BLaER1 (cell line): ENCODE data around the gene AKR7A2.
A peak's percentile ranks its signal among the peaks of the same experiment; 100 is the strongest.

ENCODE experiments used
- H3K27ac ChIP-seq: shearing (Covaris generic); formaldehyde crosslinking; 2 replicates; pipeline ENCODE4 v1.8.1; 2022
- H3K27me3 ChIP-seq: shearing (Covaris generic); formaldehyde crosslinking; 2 replicates; pipeline ENCODE4 v1.8.1; 2022
- H3K36me3 ChIP-seq: shearing (Covaris generic); formaldehyde crosslinking; 2 replicates; pipeline ENCODE4 v1.8.1; 2022
- H3K4me1 ChIP-seq: shearing (Covaris generic); formaldehyde crosslinking; 2 replicates; pipeline ENCODE4 v1.8.1; 2022
- H3K4me2 ChIP-seq: shearing (Covaris generic); formaldehyde crosslinking; 2 replicates; pipeline ENCODE4 v1.8.1; 2022
- H3K4me3 ChIP-seq: shearing (Covaris generic); formaldehyde crosslinking; 2 replicates; pipeline ENCODE4 v1.8.1; 2022
- H3K9ac ChIP-seq: shearing (Covaris generic); formaldehyde crosslinking; 2 replicates; pipeline ENCODE4 v1.8.1; 2022
- H3K9me3 ChIP-seq: shearing (Covaris generic); formaldehyde crosslinking; 2 replicates; pipeline ENCODE4 v1.8.1; 2022
- H4K20me1 ChIP-seq: shearing (Covaris generic); formaldehyde crosslinking; 2 replicates; pipeline ENCODE4 v1.8.1; 2022
- Cebpa-rat ChIP-seq: shearing (Covaris generic); IDR thresholded peaks from 2 replicates; pipeline ENCODE4 v1.8.1; 2022

The AKR7A2 gene

DNA sequence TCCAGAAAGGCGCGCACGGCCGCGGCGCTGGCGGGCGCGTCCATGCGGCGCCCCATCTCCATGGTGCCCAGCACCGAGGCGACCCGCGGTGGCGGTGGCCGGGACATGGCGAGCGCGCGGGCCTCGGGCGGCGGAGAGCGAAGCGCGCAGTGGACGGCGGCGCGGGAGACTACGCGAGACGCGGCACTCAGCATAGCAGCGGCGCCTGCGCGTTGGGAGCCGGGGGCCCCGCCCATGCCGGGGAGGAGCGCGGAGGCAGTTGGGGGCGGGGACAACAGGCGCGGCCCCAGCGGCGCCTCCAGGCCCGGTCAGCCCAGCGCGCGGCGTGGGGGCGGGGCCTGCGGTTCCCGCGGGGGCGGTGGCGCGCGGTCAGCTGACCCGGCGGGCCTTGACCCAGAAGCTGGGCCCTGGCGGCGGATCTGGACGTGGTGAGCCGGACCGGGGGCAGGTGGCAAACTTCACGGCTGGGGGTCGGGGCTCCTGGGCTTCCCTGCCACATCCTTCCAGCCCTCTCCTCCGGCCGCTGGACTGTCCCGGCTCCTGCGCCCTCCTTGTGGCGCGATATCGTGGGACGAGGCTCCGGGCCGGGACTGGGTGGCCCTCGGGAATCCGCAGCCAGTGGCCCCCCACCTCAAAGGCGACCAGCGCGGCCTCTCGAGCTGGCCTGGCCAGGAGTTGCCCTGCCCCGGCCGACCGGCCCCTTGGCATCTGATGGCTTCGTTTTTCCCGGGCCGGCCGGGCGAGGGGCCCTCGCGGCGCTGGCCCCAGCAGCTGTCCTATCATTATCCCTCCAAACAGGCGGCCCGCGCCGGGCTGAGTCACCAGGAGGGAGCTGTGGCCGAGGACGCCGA is at the start of gene AKR7A2, which contains the start of gene SLC66A1:
AKR7A2 (minus strand) TSS at position 214 of the 851 bp plus-strand sequence; CDS start at position 194, 20 bp downstream.
SLC66A1 (plus strand) TSS at position 396 of the 851 bp plus-strand sequence. CDS start 5,352 bp downstream, outside the sequence.
- peak within 1 kb of the TSS; percentile 92 for H3K27ac ChIP-seq
- H3K9me3 ChIP-seq = no peaks in the 10 kb centered on the region

DNA sequence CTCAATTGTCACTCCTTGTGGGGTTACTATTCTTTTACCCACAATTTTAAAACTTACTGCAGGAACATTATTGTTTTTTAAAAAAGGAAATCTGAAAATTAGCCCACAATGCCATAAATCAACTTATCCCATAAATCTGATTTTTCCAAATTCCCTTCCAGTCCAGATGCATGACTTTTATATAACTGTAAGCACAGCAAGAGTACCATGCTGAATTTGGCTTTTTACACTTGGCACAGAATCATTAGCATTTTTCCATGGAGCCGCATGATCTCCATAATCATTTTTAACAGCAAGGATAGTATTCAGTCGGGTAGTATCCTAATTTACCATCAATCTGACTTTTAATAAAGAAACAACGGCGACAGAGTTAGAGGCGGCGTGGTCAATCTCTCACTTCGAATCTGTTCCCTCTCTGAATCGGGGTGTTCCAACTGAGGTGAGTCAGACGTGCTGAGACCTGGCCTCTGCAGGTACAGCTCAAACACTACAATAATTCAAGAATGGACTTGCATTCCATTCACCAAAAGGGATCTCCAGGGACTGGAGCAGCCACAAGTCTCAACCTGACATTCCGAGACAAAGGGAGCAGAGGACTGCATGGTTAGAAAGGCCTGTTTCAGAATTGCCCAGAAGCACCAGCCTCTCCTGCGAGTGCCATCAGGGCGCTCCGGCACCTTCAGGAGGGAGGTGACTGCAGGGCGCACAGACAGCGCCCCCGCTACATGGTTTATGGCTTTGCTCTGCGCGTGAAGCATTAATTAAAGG is 49.1 kb upstream of the AKR7A2 start:
- Histone ChIP-seq H3K36me3 (peaks cover 50% of the 10 kb centered on the region), H4K20me1 (peaks cover 84% of the 10 kb centered on the region), H3K27ac (no peak overlapping the region), H3K4me3 (no peak overlapping the region), H3K9me3 (no peaks in the 10 kb centered on the region), H3K4me2 (peak overlapping the region; percentile 71), H3K27me3 (no peaks in the 10 kb centered on the region), H3K4me1 (peaks cover 39% of the 10 kb centered on the region), H3K9ac (no peak overlapping the region)
- TF ChIP-seq Cebpa-rat = no peak

More for the DNA sequence above, at the start of gene AKR7A2, which contains the start of gene SLC66A1:
- peak within 1 kb of the TSS; percentile 97 for H3K4me3 ChIP-seq
- peak within 1 kb of the TSS; percentile 99 for H3K4me2 ChIP-seq
- H3K4me1 ChIP-seq = peaks cover 74% of the 10 kb centered on the region
- TF ChIP-seq Cebpa-rat = no peak
- H3K27me3 ChIP-seq = no peaks in the 10 kb centered on the region
- H3K9ac ChIP-seq = peak within 1 kb of the TSS; percentile 96
- H4K20me1 ChIP-seq = peaks cover 56% of the 10 kb centered on the region
- H3K36me3 ChIP-seq = peaks cover 22% of the 10 kb centered on the region

DNA sequence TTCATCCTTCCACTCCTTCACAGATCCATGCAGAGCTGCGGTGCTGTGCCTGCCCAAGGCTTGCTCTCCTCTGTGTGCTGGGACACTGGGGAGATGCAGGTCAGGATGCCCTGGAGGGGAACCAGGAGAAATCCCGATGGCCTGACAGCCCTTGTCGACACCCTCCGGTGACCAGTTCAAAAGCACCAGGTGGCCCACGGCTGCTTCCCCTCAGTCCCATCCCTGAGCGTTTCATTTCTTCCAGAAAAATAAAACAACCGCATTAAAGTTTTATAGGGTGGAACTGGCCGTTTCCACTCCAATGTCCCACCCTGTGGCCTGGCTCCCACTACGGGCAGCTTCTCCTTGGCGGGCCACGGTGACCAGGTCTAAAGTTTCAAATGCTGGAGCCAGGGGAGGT is 48.5 kb upstream of the AKR7A2 start:
- Histone ChIP-seq H4K20me1 (peaks cover 84% of the 10 kb centered on the region), H3K9ac (peak overlapping the region; percentile 3; the same call in 1 of the 2 replicates), H3K4me2 (peak overlapping the region; percentile 71), H3K4me3 (no peak overlapping the region), H3K27me3 (no peaks in the 10 kb centered on the region), H3K36me3 (peaks cover 54% of the 10 kb centered on the region), H3K4me1 (peaks cover 39% of the 10 kb centered on the region), H3K9me3 (no peaks in the 10 kb centered on the region), H3K27ac (no peak overlapping the region)
- no peak for TF ChIP-seq Cebpa-rat

DNA sequence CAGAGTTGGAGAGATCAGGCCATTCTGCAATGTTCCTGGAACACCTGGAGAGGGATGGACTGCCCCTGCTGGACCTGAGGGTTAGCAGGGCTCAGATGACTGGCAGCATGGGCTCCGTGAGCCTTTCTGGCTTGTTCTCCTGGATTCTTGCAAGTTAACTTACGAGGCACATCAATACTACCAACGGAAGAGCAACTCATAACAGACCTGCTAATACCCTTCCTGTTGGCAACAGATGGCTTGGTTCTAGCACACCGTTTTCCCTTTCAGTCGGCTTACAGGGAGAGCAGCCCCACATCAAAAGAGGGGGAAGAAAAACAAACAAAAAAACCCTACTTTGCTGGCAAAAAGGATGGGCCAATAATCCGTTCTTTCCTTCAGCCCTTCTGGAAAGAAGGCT is 48.1 kb upstream of the AKR7A2 start:
- H3K4me1 ChIP-seq = peaks cover 39% of the 10 kb centered on the region
- peak overlapping the region; percentile 3; the same call in 1 of the 2 replicates for H3K9ac ChIP-seq
- TF ChIP-seq Cebpa-rat = no peak
- H3K27ac ChIP-seq = no peak overlapping the region
- no peaks in the 10 kb centered on the region for H3K9me3 ChIP-seq
- peak overlapping the region; percentile 71 for H3K4me2 ChIP-seq
- H3K4me3 ChIP-seq = no peak overlapping the region
- H4K20me1 ChIP-seq = peaks cover 84% of the 10 kb centered on the region
- peaks cover 54% of the 10 kb centered on the region for H3K36me3 ChIP-seq
- no peaks in the 10 kb centered on the region for H3K27me3 ChIP-seq

DNA sequence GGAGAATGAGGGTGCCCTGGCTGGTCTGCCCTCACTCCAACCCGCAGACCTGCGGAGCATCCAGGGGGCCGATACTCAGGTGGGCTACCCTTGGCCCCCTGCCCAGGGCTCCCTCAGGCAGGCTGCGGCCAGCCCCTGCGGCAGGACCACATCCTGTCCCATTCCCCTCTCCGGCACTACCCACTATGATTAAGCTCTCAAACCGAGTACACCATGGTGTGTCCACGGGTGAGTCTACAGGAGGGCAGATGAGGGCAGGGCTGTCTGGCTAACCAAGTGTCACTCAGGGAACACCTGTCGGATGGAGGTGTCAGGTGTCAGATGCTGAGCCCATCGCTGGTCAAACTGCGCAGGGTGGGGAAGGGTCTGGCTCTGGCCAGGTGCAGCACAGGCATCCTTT is 47.4 kb upstream of the AKR7A2 start:
- H3K4me1 ChIP-seq = peaks cover 45% of the 10 kb centered on the region

DNA sequence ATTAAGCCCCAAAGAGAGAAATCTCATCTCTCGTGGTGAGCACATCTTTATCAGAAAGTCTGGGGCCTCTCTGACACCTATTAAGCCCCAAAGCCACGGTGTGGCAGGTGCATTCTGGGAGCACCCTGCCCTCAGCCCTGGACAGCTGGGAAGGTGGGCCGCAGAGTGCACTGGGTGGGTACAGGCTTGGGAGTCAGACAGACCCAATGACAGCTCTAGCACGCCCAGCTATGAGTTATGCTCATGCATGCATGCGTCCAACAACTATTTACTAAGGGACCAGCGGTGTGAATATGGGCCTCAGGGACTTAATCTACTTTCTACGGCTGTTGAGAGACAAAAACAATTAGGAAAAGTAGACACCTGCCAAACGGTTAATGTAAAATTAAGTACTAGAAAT is 46.8 kb upstream of the AKR7A2 start:
- H3K4me3 ChIP-seq = no peak overlapping the region
- H3K27me3 ChIP-seq = no peaks in the 10 kb centered on the region
- peaks cover 48% of the 10 kb centered on the region for H3K4me1 ChIP-seq
- no peak overlapping the region for H3K27ac ChIP-seq
- H3K4me2 ChIP-seq = no peak overlapping the region
- H3K36me3 ChIP-seq = peaks cover 58% of the 10 kb centered on the region
- no peak overlapping the region for H3K9ac ChIP-seq
- H3K9me3 ChIP-seq = no peaks in the 10 kb centered on the region
- H4K20me1 ChIP-seq = peaks cover 72% of the 10 kb centered on the region
- TF ChIP-seq Cebpa-rat = no peak

More for the DNA sequence above, 47.4 kb upstream of the AKR7A2 start:
- Histone ChIP-seq H3K27me3 (no peaks in the 10 kb centered on the region), H3K36me3 (peaks cover 54% of the 10 kb centered on the region), H4K20me1 (peaks cover 78% of the 10 kb centered on the region), H3K27ac (no peak overlapping the region), H3K4me2 (peak overlapping the region; percentile 71), H3K4me3 (no peak overlapping the region), H3K9ac (0 out of 2 replicates have a peak overlapping the region, but pooled peaks have one; percentile 3), H3K9me3 (no peaks in the 10 kb centered on the region)
- TF ChIP-seq Cebpa-rat = no peak

DNA sequence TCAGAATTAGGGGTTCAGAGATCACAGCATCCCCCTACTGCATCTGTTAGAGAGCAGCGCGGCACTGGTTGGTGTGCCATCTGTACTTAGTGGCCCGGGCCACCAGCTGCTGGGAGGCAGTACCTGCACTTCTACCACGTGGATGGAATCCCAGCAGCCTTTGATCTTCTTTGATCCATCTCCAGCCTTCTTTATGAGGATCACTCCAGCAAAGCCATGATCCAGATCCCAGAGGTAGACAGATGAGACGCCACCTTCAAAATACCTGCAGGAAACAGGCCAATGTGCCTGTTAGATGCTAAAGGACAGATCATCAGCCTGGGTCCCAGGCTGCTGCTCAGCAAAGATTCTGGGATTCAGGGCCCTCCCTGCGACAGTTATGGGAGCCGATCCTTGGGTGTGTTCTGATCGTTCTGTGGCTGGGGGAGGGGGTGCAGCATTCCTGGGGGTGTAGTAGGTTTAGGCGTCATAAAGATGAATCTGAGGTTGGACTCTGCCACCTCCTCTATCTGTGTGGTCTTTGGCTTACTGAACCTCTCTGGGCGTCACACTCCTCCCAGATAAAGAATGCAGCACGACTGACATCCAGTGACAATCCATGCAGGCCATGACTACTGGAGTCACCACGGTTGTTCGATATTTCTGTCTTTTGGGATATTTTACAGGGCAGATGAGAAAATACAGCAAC is 45.5 kb upstream of the AKR7A2 start:
- no peak overlapping the region for H3K27ac ChIP-seq
- H3K9me3 ChIP-seq = no peaks in the 10 kb centered on the region
- no peaks in the 10 kb centered on the region for H3K27me3 ChIP-seq
- H4K20me1 ChIP-seq = peaks cover 66% of the 10 kb centered on the region
- H3K4me3 ChIP-seq = no peak overlapping the region
- peaks cover 68% of the 10 kb centered on the region for H3K36me3 ChIP-seq
- no peak for TF ChIP-seq Cebpa-rat
- no peak overlapping the region for H3K4me2 ChIP-seq
- no peak overlapping the region for H3K9ac ChIP-seq
- H3K4me1 ChIP-seq = peaks cover 44% of the 10 kb centered on the region

DNA sequence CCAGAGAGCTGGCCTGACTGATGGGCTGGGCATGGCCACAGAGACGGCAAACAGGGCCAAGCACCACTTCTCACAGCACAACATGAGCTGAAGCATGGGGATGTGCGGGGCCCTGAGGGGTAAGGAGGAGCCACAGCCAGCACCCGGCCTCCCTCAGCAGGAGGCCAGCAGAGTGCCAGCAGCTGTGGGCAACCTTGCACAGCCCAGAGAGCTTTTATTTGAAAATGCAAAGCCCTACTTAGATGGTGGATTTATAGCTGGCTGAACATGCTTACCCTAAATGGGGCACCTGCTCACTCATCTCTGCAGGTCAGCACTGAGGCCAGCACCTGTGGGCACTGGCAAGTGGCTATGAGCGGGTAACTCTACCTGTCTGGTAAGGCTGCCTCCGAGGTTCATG is 44.3 kb upstream of the AKR7A2 start:
- TF ChIP-seq Cebpa-rat = no peak
- peaks cover 80% of the 10 kb centered on the region for H3K36me3 ChIP-seq
- no peak overlapping the region for H3K4me3 ChIP-seq
- H3K9me3 ChIP-seq = no peaks in the 10 kb centered on the region
- H4K20me1 ChIP-seq = peaks cover 55% of the 10 kb centered on the region
- H3K4me1 ChIP-seq = peaks cover 32% of the 10 kb centered on the region
- H3K9ac ChIP-seq = no peak overlapping the region
- H3K4me2 ChIP-seq = no peak overlapping the region
- H3K27me3 ChIP-seq = no peaks in the 10 kb centered on the region
- H3K27ac ChIP-seq = no peak overlapping the region

DNA sequence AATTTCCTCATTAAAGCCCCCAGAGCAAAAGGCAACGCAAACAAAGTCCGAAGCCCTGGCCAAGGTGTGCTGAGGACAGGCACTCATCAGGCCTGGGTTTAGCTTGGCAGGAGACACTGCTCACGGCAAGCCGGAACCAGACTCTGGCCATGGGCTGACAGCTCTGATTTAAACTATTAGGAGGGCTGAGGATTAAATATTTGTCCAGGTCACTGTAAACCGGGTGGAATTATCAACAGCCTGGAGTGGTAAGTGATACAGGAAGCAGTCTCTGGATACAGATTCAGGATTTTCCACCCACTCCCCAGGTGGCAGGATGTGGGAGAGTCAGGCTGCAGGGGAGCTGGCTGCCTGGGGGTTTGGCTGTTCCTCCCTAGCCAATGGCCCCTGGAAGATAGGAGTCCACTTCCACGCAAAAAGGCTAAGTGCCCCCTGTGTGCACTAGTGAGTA is 42.6 kb upstream of the AKR7A2 start:
- no peak overlapping the region for H3K4me2 ChIP-seq

More for the DNA sequence above, 42.6 kb upstream of the AKR7A2 start:
- Histone ChIP-seq H3K9ac (no peak overlapping the region), H3K27me3 (no peaks in the 10 kb centered on the region), H3K4me3 (no peak overlapping the region), H3K36me3 (peaks cover 92% of the 10 kb centered on the region), H4K20me1 (peaks cover 39% of the 10 kb centered on the region), H3K4me1 (peaks cover 16% of the 10 kb centered on the region), H3K9me3 (no peaks in the 10 kb centered on the region), H3K27ac (no peak overlapping the region)
- no peak for TF ChIP-seq Cebpa-rat
